Cardiac muscle cell (in vitro differentiated cells and primary cell): ENCODE measurements around the gene FAHD2A. TPM values are rescaled to one million over a fixed set of nuclear protein-coding genes. Genes with fewer than 3 reads are reported as not detected.
"Not testable (repeated sequence)": the region's sequence is repeated elsewhere in the genome, so short reads cannot be mapped to it uniquely, and the experiment has no call there.

Source experiments
- DNase-seq, 2 donors: peaks; one replicate each; pipeline versions ENCODE4 v3.0.0 to v3.0.0-alpha.2; 2010 to 2017; ENCODE audit warnings: low read depth in 1 of 2, low spot score in 1 of 2
- H3K27ac ChIP-seq: fragments of 200-600 bp; sonication (generic); 2 replicates; pipeline ENCODE4 v1.5.1; 2016
- H3K27me3 ChIP-seq: fragments of 200-600 bp; sonication (generic); 2 replicates; pipeline ENCODE4 v1.6.0; 2016; ENCODE audit warnings: control low read depth
- H3K36me3 ChIP-seq: fragments of 200-600 bp; sonication (generic); 2 replicates; pipeline ENCODE4 v1.5.1; 2016; ENCODE audit warnings: control low read depth
- H3K4me1 ChIP-seq: fragments of 200-600 bp; sonication (generic); 2 replicates; pipeline ENCODE4 v1.8.1; 2017; ENCODE audit warnings: low read depth, mild to moderate bottlenecking, mixed run types
- H3K4me3 ChIP-seq: fragments of 200-600 bp; sonication (generic); 2 replicates; pipeline ENCODE4 v1.5.1; 2016; ENCODE audit warnings: mild to moderate bottlenecking
- H3K9me3 ChIP-seq: fragments of 200-600 bp; sonication (generic); 2 replicates; pipeline ENCODE4 v1.5.1; 2017; ENCODE audit warnings: low read depth, mild to moderate bottlenecking, control low read depth
- CTCF ChIP-seq: IDR thresholded peaks from 2 replicates; pipeline ENCODE4 v1.5.1; 2012; ENCODE audit warnings: low read depth, mild to moderate bottlenecking, low read length
- polyA plus RNA-seq: library from polyadenylated mRNA; unstranded; fragments of >200 nt; fragmentation: Nextera tagmentation; extraction: Ambion mirVana; gene quantifications from 2 replicates; pipeline ENCODE4 v1.2.1, GENCODE V29; 2016
- total RNA-seq: library from RNA; depleted of rRNA; stranded (reverse); fragments of >200 nt; gene quantifications from 2 replicates; pipeline ENCODE4 v1.2.3, GENCODE V29; 2016

FAHD2A gene
- total and polyA plus RNA-seq, 2 experiments from 2014 or later: 64.9 to 66.1 TPM

GRCh38 chr2:95377216-95378123 is 25.0 kb upstream of the FAHD2A start:
- H3K9me3 ChIP-seq: no peaks in the 10 kb centered on the region
- H3K4me3 ChIP-seq: no peak overlapping the region
- H3K27ac ChIP-seq: no peak overlapping the region
- no peaks in the 10 kb centered on the region for H3K36me3 ChIP-seq
- no peaks in the 10 kb centered on the region for H3K4me1 ChIP-seq
- H3K27me3 ChIP-seq: no peaks in the 10 kb centered on the region
- TF ChIP-seq CTCF: no peak
- DNase-seq: no peak

GRCh38 chr2:95378281-95378680 is 24.2 kb upstream of the FAHD2A start:
- not testable (repeated sequence) for H3K36me3 ChIP-seq, H3K4me3 ChIP-seq, H3K9me3 ChIP-seq, DNase-seq, H3K27ac ChIP-seq, H3K4me1 ChIP-seq, H3K27me3 ChIP-seq

DNA sequence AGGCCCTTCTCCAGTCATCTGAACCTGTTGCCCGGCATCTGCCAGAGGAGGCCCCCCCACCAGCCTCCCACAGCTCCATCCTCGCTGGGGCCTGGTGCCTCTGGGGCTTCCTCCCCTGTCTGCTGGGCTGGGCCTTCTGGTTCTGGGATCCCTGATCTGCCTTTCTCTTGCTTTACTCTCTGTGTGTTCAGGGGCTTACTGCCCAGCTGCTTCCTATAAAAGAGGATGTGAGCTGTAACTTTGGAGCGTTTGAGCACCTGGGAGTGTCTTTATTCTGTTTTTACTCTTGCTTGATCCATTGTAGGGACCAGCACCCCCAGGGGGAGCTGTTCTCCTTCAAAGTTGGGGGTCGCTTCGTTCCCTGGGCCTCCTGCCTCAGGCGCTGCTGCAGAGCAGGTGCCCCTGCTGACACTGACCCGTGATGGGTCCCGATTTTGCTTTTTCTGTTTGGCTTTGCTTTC is 23.1 kb upstream of the FAHD2A start:
- Histone ChIP-seq H3K4me1 (no peaks in the 10 kb centered on the region), H3K9me3 (no peaks in the 10 kb centered on the region), H3K27ac (no peak overlapping the region), H3K36me3 (no peaks in the 10 kb centered on the region), H3K27me3 (no peaks in the 10 kb centered on the region), H3K4me3 (no peak overlapping the region)
- DNase-seq: no peak
- TF ChIP-seq CTCF: no peak

DNA sequence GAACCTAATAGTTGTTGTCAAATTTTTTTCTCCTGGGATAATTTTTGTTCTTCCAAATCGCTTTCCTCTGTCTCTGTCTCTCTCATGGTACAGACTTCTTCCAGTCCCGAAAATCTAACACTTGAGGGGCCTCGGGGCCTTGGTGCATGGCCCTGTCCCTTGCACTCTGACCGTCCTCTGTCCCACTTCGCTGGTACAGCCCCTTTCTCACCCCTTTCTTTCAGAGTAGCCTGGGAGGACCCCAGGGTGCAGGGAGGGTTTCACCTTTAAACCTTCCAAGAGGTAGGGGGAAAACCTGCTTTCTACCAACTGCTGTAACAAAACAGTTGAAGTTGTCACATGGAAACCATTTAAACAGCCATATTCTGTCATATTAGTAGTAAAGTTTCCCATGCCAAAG is 22.2 kb upstream of the FAHD2A start:
- TF ChIP-seq CTCF: no peak
- Histone ChIP-seq H3K4me1 (no peaks in the 10 kb centered on the region), H3K4me3 (no peak overlapping the region), H3K27ac (no peak overlapping the region), H3K9me3 (no peaks in the 10 kb centered on the region), H3K27me3 (no peaks in the 10 kb centered on the region), H3K36me3 (no peaks in the 10 kb centered on the region)
- DNase-seq: no peak

DNA sequence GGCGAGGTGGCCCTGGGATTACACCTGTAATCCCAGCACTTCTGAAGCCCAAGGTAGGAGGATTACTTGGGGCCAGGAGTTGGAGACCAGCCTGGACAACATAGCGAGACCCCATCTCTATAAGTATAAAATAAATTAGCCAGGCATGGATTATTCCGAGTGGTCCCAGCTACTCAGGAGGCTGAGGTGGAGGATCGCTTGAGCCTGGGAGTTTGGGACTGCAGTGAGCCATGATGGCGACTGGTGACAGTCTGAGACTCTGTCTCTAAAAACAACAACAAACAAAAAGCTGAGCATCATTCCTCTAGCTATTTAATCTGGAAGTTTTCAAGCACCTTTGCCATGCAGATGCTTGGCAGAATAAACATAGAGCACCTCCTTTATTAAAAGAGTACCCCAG is 21.8 kb upstream of the FAHD2A start:
- H3K36me3 ChIP-seq: no peaks in the 10 kb centered on the region
- H3K4me3 ChIP-seq: no peak overlapping the region
- DNase-seq: no peak
- H3K27ac ChIP-seq: no peak overlapping the region
- TF ChIP-seq CTCF: no peak
- H3K4me1 ChIP-seq: no peaks in the 10 kb centered on the region
- H3K27me3 ChIP-seq: no peaks in the 10 kb centered on the region
- no peaks in the 10 kb centered on the region for H3K9me3 ChIP-seq
